Activated T-cell treated with anti-CD3 and anti-CD28 coated beads, Interleukin-2, amount 50 U/mL, for 72 hours (primary cell): ENCODE results near the gene WDSUB1. TPM values are rescaled to one million over a fixed set of nuclear protein-coding genes. Genes with fewer than 3 reads are reported as not detected.

Experiments
- ATAC-seq, 2 donors: fragments of 150-1000 bp; cut with Tn5 transposase; replicated peaks in 1 of 2; 2 replicates each; pipeline ENCODE4 v1.10.0; 2021; ENCODE audit warnings: moderate library complexity in 2 of 2, mild to moderate bottlenecking in 1 of 2
- DNase-seq, 2 donors: peaks; one replicate each; pipeline ENCODE4 v3.0.0; 2021 to 2022; ENCODE audit warnings: mixed read lengths in 1 of 2
- H3K27ac Mint-ChIP-seq: one replicate; pipeline ENCODE4 v1.8.0; 2022; ENCODE audit warnings: mild to moderate bottlenecking, moderate library complexity, mixed read lengths
- H3K27me3 Mint-ChIP-seq: one replicate; pipeline ENCODE4 v1.8.0; 2022; ENCODE audit warnings: low read depth, mixed read lengths
- H3K36me3 Mint-ChIP-seq, 2 donors: one replicate each; pipeline ENCODE4 v1.8.0; 2022; ENCODE audit warnings: mixed read lengths in 2 of 2, mild to moderate bottlenecking in 1 of 2; ENCODE audit not compliant: insufficient read depth in 2 of 2
- H3K4me1 Mint-ChIP-seq: one replicate; pipeline ENCODE4 v1.8.0; 2022; ENCODE audit warnings: low read depth, mixed read lengths
- H3K4me3 Mint-ChIP-seq, 2 donors: one replicate each; pipeline ENCODE4 v1.8.0; 2022; ENCODE audit warnings: mild to moderate bottlenecking in 2 of 2, mixed read lengths in 2 of 2, moderate library complexity in 2 of 2
- H3K9me3 Mint-ChIP-seq, 2 donors: one replicate each; pipeline ENCODE4 v1.8.0; 2022; ENCODE audit warnings: mixed read lengths in 2 of 2
- total RNA-seq, 2 donors: library from RNA; stranded (reverse); gene quantifications; one replicate each; pipeline ENCODE4 v1.2.3, GENCODE V29; 2022

Gene WDSUB1
- total RNA-seq, 2 donors from 2014 or later: 6.0 to 7.3 TPM

DNA sequence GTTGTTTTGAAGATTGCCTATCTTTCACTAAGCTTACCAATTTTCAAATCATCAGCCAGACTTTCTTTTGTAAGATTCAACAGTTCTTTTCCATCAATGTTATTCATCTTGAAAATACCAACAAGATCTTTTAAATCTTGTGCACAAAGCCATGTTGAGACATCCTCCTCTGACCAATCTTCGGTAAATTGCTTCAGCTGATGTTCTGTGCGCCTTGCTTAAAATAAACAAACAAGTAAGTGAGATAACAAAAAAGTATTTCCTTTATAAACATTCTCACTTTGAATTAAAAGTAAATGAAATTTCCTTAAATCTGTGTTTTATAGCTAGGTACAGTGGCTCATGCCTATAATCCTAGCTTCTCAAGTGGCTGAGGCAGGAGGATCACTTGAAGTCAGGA, 30.3 kb downstream of the WDSUB1 start:
- no peak for DNase-seq
- Mint-ChIP-seq H3K4me3 (no peak overlapping the region), H3K4me1 (no peaks in the 10 kb centered on the region), H3K27ac (no peak overlapping the region), H3K9me3 (no peaks in the 10 kb centered on the region), H3K36me3 (no peaks in the 10 kb centered on the region), H3K27me3 (no peaks in the 10 kb centered on the region)
- ATAC-seq: no peak

DNA sequence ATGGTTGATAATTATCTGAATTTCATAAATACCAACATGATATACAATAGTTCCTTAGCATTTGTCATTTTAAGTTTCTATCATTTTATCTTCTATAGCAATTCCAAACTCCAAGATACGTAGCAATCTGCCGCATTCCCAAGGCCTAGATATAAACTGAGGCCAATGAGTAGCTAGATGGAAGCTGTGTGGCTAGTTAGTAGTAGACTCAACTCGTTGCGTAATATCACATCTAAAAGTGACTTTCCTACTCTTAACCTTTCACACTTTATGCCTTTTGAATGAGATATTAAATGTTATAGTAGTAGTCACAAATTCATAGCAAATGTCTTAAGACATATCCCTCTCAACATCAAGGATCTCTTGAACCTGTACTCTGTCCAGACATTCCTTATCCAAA, 33.6 kb downstream of the WDSUB1 start:
- ATAC-seq: no peak
- Mint-ChIP-seq H3K36me3 (no peaks in the 10 kb centered on the region), H3K4me3 (no peak overlapping the region), H3K4me1 (peaks cover 8% of the 10 kb centered on the region), H3K27me3 (no peaks in the 10 kb centered on the region), H3K27ac (no peak overlapping the region), H3K9me3 (no peaks in the 10 kb centered on the region)
- no peak for DNase-seq

DNA sequence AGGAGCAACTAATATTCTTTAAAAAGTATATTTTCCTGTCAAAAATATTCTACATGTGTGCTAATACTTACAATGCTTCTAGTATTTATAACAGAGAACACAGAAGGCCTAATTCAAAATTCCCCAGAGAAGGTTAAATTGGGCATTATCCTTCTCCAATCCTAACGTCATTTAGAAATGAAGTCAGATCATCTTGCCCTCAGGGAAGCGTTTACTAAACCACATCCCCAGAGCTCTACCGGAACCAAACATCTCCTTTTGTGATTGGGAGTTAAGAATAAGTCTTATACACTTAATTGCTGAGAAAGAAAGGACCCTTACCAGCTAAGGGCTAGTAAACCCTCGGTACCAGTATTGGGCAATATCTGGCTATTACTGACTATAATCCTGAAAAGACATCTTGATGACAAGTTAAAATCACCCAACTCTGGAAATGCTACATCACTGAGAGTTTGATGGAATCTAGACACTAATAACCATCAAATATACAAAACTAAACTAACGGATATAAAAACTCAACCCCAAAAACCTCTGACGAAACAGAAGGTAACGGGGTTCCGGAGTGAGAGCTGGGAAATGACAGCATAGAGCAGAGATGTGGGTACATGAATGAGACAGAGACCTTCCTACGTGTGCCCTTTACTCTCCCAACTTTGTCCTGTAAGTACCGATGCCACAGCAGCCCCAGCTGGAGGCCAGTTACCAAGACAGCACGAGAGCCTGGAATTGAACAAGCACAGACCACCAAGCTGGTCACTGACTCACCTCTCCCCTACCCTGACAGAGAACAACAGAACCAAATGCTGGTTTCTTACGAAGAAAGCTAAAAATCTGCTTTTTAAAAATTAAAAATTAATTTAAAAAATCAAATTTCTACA, 35.0 kb downstream of the WDSUB1 start:
- ATAC-seq: no peak
- H3K27ac Mint-ChIP-seq: no peak overlapping the region

DNA sequence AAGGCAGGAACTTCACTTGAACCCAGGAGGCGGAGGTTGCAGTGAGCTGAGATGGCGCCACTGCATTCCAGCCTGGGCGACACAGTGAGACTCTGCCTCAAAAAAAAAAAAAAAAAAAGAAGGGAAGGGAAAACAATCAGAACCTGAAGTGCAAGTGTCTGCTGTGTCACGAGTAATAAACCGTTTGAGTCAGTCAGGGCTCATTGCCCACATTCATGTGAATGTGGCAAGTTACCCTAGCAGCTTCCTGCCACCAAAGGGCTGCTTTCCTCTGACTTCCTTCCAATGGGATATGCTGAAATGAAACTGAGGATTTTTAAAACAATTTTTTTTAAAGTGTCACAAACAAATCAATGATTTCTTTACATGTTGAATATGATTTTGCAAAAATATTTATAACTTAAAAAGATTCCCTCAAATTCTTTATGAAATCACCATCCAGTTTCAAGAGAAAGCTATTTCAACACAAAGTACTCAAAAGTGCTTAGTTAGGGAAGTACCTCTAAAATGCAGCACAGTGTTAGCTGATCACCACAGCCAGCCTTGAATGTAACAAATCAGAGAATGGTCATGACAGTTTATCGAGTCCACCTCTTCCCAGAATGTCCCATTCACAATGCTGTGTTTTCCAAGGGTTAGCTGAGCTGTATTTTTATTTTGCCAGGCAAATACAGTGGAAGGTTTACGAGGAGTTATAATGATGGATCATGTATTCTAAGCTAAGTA, 36.4 kb downstream of the WDSUB1 start:
- Mint-ChIP-seq H3K27me3 (no peaks in the 10 kb centered on the region), H3K9me3 (peaks cover 1 to 2% of the 10 kb centered on the region in 2 donors), H3K4me3 (no peak overlapping the region), H3K4me1 (peaks cover 8% of the 10 kb centered on the region), H3K36me3 (peaks cover 2 to 5% of the 10 kb centered on the region in 2 donors), H3K27ac (peak overlapping the region; percentile 58)
- DNase-seq (no peak), ATAC-seq (no peak)

More for the DNA sequence above, 35.0 kb downstream of the WDSUB1 start:
- Mint-ChIP-seq H3K4me3 (no peak overlapping the region), H3K36me3 (peaks cover 0 to 1% of the 10 kb centered on the region in 2 donors), H3K4me1 (peaks cover 8% of the 10 kb centered on the region), H3K27me3 (no peaks in the 10 kb centered on the region), H3K9me3 (no peaks in the 10 kb centered on the region)
- DNase-seq: no peak

DNA sequence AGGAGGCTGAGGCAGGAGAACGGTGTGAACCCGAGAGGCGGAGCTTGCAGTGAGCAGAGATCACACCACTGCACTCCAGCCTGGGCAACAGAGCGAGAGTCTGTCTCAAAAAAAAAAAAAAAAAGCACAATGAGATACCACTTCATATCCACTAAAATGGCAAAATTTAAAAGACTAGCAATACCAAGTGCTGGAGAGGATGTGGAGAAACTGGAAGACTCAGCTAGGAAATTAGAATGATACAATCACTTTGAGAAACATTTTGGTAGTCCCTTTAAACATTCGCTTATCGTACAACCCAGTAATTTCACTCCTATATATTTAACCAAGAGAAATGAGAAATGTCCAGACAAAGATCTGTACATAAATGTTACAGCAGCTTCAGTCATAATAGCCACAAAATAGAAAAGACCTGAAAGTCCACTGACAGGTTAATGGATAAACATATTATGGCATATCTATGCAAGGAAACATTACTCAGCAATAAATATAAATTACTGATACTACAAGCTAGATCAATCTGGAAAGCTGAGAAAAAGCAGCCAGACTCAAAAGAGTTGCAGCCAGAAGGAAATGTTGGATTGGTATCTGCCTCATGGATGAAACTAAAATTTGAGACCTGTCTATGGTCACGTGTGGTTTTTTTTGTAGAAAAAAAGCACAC, 40.0 kb downstream of the WDSUB1 start:
- H3K27ac Mint-ChIP-seq: no peak overlapping the region
- peaks cover 1 to 2% of the 10 kb centered on the region in 2 donors for H3K9me3 Mint-ChIP-seq
- H3K27me3 Mint-ChIP-seq: no peaks in the 10 kb centered on the region
- no peak for DNase-seq
- ATAC-seq: no peak
- H3K4me3 Mint-ChIP-seq: no peak overlapping the region
- peaks cover 8% of the 10 kb centered on the region for H3K4me1 Mint-ChIP-seq
- H3K36me3 Mint-ChIP-seq: peaks cover 2 to 8% of the 10 kb centered on the region in 2 donors

DNA sequence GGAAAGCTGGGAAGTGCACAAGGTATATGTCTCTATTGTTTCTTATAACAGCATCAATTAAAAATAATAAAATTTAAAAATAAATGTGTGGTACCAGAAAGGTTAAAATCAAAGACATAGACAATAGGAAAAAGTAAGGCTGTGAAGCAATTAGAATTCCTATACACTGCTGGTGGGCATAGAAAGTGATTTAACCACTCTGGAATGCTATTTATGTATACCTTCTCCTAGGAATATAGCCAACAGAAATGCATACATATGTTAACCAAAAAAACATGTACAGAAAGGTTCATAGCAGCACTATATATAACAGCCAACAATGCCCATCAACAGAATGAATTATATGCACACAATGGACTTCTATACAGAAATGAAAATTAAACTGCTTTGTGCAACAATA, 43.0 kb downstream of the WDSUB1 start:
- H3K27ac Mint-ChIP-seq: no peak overlapping the region
- H3K27me3 Mint-ChIP-seq: no peaks in the 10 kb centered on the region
- H3K36me3 Mint-ChIP-seq: peaks cover 3 to 8% of the 10 kb centered on the region in 2 donors
- peaks cover 1 to 2% of the 10 kb centered on the region in 2 donors for H3K9me3 Mint-ChIP-seq
- ATAC-seq (no peak), DNase-seq (no peak)
- H3K4me3 Mint-ChIP-seq: no peak overlapping the region
- H3K4me1 Mint-ChIP-seq: no peaks in the 10 kb centered on the region

DNA sequence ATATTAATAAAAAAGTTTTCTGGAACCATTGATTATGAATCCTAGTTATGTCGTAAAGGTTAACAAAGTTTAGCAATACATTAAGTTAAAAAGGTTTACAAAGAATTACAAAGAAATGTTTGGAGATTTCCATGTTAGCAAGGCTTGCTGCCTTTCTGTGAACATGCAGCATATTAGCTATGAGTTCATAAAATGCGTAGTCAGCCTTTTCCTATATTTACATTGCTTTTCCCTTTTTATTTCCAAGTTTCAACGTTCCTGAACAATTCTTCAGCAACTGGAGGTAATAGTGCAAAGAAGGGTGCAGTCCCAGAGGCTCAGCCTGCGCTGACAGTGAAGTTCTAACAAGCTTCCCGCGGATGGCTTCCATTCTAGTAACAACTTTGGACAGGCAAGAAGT, 51.6 kb downstream of the WDSUB1 start:
- H3K36me3 Mint-ChIP-seq: peaks cover 1 to 2% of the 10 kb centered on the region in 2 donors
- H3K9me3 Mint-ChIP-seq: no peaks in the 10 kb centered on the region
- no peak overlapping the region for H3K4me3 Mint-ChIP-seq
- H3K27ac Mint-ChIP-seq: no peak overlapping the region
- no peaks in the 10 kb centered on the region for H3K4me1 Mint-ChIP-seq
- ATAC-seq: no peak
- no peaks in the 10 kb centered on the region for H3K27me3 Mint-ChIP-seq
- DNase-seq: no peak

DNA sequence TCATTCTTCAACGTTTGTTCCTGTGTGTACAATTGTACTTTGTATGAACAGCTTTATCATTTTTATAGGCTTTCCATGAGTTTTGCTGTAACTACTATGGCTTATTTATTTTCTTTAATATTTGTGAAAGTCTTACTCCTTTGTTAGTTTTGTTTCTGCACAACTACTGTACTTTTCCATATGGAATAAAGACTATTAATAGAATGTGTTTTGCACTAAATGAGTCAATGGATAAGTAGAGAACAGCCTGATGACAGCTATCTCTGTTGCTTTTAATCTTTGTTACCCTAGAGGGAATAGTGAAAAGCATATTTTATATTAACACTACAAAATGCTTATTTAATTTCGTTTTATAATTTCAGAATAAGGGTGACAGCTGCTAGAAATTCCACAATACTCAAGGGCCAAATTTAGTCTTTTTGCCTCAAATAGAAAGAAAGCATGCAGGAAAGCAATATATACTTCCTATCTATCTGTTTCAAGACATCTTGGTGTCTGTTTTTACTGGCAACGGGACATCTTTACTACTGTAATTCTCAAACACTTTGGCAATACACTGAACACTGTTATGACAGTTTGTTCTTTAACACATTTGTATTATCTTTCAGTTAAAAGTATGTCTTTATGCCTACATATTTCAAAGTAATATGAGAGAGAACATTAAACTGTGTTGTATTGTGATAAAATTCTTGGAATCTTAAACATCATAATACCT, 53.9 kb downstream of the WDSUB1 start:
- H3K27me3 Mint-ChIP-seq: no peaks in the 10 kb centered on the region
- no peaks in the 10 kb centered on the region for H3K36me3 Mint-ChIP-seq
- H3K4me1 Mint-ChIP-seq: no peaks in the 10 kb centered on the region
- H3K4me3 Mint-ChIP-seq: no peak overlapping the region
- H3K27ac Mint-ChIP-seq: no peak overlapping the region
- no peak for DNase-seq
- ATAC-seq: no peak
- H3K9me3 Mint-ChIP-seq: no peaks in the 10 kb centered on the region

DNA sequence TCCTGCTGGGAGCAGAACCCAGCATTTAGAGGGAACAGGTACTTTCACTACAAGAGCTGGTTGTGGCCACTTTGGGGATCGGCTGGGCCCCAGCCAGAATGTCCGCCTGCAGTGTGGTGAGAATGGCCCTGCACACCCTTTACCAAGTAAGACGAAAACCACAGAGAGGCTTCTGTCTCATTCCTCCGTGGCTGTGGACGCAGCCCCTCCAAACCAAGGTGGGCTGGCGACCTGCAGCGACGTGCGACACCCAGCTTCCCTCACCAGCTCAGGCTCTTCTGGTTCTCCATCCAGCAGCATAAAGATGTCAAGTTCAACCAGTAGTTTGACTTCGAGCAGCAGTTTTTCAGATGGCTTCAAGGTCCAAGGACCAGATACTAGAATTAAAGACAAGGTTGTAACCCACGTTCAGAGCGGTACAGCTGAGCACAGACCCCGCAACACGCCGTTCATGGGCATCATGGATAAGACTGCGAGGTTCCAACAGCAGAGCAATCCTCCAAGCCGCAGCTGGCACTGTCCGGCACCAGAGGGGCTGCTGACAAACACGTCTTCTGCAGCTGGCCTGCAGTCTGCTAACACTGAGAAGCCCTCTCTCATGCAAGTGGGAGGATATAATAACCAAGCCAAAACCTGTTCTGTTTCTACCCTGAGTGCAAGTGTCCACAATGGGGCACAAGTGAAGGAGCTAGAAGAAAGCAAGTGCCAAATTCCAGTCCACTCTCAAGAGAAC, 56.2 kb downstream of the WDSUB1 start:
- Mint-ChIP-seq H3K9me3 (no peaks in the 10 kb centered on the region), H3K27ac (no peak overlapping the region), H3K4me1 (peaks cover 10% of the 10 kb centered on the region), H3K36me3 (no peaks in the 10 kb centered on the region), H3K4me3 (no peak overlapping the region), H3K27me3 (no peaks in the 10 kb centered on the region)
- ATAC-seq (no peak), DNase-seq (no peak)

DNA sequence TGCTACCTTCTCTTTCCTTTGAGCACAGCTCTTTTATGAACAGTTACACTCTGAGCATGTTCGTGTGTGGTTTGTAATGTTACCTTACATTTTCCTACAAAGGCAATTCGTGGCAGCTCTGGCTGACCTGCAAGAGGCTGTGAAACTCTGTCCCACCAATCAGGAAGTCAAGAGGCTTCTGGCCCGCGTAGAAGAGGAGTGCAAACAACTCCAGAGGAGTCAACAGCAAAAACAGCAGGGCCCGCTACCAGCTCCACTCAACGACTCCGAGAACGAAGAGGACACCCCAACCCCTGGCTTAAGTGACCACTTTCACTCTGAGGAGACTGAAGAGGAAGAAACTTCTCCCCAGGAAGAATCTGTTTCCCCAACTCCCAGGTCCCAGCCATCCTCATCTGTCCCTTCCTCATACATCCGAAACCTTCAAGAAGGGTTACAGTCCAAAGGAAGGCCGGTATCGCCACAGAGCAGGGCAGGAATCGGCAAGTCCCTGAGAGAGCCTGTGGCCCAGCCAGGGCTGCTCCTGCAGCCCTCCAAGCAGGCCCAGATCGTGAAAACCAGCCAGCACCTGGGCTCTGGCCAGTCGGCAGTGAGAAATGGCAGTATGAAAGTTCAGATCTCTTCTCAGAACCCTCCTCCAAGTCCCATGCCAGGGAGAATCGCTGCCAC, 56.9 kb downstream of the WDSUB1 start:
- Mint-ChIP-seq H3K36me3 (no peaks in the 10 kb centered on the region), H3K9me3 (no peaks in the 10 kb centered on the region), H3K27ac (no peak overlapping the region)

DNA sequence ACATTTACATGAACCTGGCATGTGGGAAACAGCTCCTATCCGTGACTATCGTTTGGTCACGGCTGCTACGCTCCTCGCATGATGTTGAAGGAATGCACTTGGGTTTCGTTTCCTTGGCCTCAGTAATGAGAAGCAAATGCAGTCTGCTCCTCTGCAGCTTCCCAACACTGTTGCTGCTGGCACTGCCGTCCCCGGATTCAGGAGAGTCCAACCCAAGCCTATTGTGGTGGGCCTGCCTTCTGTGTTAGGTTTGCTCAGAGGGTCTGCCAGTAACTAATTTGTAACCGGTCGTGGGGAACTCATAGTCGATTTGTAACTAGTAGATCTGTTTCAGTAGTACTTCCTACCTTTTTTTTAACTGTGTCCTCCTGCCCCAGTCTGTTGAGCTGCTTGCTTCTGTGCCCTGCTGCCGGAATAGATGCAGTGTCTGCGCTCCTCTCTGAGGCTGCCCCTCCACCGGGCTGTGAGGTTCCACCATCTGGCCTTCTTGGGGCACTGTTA, 58.4 kb downstream of the WDSUB1 start:
- H3K4me1 Mint-ChIP-seq: peaks cover 12% of the 10 kb centered on the region
- no peaks in the 10 kb centered on the region for H3K27me3 Mint-ChIP-seq
- no peaks in the 10 kb centered on the region for H3K9me3 Mint-ChIP-seq
- ATAC-seq (no peak), DNase-seq (no peak)
- H3K4me3 Mint-ChIP-seq: no peak overlapping the region
- no peaks in the 10 kb centered on the region for H3K36me3 Mint-ChIP-seq
- no peak overlapping the region for H3K27ac Mint-ChIP-seq

More for the DNA sequence above, 56.9 kb downstream of the WDSUB1 start:
- ATAC-seq (no peak), DNase-seq (no peak)
- Mint-ChIP-seq H3K4me1 (peaks cover 12% of the 10 kb centered on the region), H3K27me3 (no peaks in the 10 kb centered on the region), H3K4me3 (no peak overlapping the region)

DNA sequence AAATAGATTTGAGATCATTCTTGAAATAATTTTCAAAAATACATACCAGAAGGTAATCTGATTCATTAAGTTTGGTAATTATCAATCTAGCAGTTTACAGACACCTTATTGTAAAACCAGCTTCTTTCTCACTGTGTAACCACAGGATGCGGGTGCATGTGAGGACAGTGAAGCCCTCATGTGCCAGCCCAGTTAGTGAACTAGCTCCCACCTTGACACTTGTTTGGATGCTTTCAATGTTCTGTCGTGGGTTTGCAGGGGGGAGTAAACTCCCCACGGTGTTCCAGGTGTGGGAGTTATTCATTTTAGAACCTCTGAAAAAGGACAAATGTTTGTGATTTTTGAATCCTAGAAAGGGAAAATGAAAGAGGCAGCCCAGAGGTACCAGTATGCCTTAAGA, 59.0 kb downstream of the WDSUB1 start:
- ATAC-seq: no peak

More for the DNA sequence above, 59.0 kb downstream of the WDSUB1 start:
- H3K36me3 Mint-ChIP-seq: no peaks in the 10 kb centered on the region
- H3K27me3 Mint-ChIP-seq: no peaks in the 10 kb centered on the region
- no peak overlapping the region for H3K27ac Mint-ChIP-seq
- H3K4me3 Mint-ChIP-seq: no peak overlapping the region
- no peaks in the 10 kb centered on the region for H3K9me3 Mint-ChIP-seq
- H3K4me1 Mint-ChIP-seq: peaks cover 12% of the 10 kb centered on the region
- DNase-seq: no peak
